ENCODE results near the gene DCXR.

GRCh38 chr17:82047379-82047778 lies 9.9 kb upstream of the DCXR start:
- TF ChIP-seq POLR2A (IDR thresholded peaks at IDR 0.05) = no peak
- no peak for TF ChIP-seq CTCF (IDR thresholded peaks at IDR 0.05)

Data from heart left ventricle (tissue), 13 donors.